NCI-H2107 treated with DMSO at 0.1 percent for 48 hours (cell line): ENCODE data around the gene SIPA1L3.

Experiments used
- DNase-seq: peaks from one replicate; lab custom pipeline; 2025; ENCODE audit not compliant: unreplicated experiment; lab: John Stamatoyannopoulos, UW

SIPA1L3 gene

DNA sequence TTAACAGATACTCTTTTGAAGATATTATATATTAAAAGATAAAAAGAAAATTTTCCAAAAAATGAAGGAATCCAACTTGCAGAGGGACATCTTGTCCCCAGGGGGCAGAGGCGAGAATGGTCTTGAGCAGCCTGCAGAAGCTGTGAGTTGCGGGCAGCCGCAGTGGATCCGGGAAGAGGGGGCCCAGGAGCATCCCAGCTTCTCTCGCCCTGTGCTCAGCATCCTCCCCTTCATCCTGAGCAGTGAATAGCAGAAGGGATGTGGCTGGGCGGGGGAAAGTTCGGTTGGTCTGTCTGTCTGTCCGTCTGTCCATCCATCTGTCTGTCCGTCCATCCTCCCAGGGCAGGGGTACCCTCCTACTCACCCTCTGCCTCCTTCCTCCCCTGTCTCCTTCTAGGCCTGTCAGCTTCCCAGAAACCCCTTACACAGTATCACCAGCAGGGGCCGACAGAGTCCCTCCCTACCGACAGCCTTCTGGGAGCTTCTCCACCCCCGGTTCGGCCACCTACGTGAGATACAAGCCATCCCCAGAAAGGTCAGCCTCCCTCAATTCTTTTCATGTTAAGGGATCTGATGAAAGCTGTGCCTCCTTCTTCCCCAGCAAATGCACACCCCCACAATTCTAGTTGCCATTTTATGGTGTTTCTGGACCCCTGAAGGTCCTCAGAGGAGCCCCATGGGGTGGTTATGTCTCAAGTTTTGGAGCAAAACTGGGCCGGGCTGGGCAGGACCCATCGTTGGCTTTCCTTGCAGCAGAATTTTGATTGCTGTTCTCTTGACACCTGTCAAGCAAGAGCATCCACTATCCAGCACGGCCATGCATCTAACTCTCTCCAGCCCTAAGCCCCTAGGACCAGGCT, 235.4 kb downstream of the SIPA1L3 start:
- no peak for DNase-seq

GRCh38 chr19:38143847-38144246, 236.8 kb downstream of the SIPA1L3 start:
- no peak for DNase-seq

GRCh38 chr19:38144667-38145066, 237.7 kb downstream of the SIPA1L3 start:
- no peak for DNase-seq

DNA sequence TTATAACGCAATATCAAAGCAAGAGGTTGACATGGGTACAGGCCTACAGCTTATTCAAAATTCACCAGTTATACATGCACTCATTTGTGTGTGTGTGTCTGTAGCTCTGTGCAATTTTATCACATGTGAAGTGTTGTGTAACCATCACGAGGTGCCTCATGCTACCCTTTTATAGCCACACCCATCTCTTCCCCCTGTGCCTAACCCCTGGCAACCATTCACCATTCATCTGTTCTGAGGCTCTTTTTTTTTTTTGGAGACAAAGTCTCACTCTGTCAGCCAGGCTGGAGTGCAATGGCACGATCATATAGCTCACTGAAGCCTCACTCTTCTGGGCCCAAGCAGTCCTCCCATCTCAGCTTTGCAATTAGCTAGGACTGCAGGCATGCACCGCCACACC, 238.6 kb downstream of the SIPA1L3 start:
- no peak for DNase-seq

- no peak for DNase-seq
Observed at GRCh38 chr19:38148337-38148736, 241.3 kb downstream of the SIPA1L3 start.

DNA sequence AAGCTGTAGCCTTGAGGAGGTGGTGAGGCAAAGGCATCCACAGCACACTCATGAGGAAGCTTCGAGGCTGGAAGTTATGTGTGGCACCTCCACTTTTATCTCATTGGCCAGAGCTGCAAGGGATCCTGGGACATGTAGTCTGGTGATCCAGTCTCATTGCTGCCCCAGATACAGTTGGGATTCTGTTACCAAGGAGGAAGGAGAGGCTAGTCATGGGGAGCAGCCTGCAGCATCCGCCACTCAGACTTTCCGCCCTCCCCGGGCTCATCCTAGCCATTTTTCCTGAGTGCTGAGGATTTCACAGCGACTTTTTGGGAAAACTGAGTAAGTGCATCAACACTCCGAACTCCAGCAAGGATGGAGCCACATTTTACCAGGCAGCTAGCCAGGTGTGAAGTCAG, 242.7 kb downstream of the SIPA1L3 start:
- DNase-seq: no peak

DNA sequence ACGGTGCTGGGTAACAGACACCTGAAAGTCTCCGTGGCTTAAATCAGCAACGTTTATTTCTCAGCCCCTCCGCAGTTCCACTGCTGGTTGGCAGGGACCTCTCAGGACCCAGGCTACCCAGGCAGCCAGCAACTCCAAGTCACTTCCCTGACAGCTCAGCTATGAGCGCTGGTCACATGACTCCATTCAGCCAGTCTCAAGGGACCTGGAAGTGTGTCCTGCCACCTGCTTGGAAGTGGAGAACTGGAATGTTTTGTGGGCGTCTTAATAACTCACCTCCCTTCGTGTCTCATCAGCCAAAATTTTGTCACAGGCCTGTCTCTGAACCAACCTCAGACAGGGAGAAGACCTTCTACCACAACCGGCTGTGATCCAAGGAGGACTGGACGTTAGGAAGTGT, 244.2 kb downstream of the SIPA1L3 start:
- peak; percentile 32 for DNase-seq

- no peak for DNase-seq
Observed at GRCh38 chr19:38152461-38153379, 245.7 kb downstream of the SIPA1L3 start.

DNA sequence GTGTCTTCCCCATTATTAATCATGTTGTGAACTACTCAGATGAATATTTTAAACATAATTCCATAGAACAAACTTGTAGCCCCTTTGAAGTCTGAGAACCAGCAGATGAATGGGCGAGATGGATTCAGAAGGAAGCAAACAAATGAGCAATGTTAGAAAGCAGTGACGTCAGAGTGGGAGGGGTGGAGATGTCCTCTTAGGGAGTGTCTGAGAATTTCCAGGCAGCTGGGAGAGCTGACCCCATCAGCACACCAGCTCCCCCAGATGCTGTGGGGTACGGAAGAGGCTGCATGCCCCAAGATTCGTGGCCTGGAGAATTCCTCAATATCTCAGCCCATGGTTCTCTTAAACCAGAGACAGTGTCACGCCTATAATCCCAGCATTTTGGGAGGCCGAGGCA, 248.4 kb downstream of the SIPA1L3 start:
- no peak for DNase-seq

GRCh38 chr19:38158730-38159129, 251.7 kb downstream of the SIPA1L3 start:
- DNase-seq: no peak

DNA sequence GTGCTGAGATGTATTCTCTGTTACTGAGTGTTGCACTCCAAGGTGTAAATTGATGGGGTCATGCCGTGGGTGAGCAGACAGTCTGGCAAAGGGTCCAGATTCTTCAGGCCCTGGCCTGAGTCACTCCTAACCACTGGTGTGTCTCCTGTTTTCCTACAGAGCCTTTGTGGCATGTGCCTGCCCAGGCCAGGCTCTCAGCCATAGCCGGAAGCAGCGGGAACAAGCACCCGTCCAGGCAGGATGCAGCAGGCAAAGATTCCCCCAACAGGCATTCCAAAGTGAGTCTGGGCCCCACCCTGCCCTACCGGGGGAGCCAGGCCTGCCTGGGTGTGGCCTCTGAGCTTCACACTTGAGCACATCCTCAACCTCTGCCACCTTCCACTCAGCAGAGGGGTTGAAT, 255.1 kb downstream of the SIPA1L3 start:
- no peak for DNase-seq

DNA sequence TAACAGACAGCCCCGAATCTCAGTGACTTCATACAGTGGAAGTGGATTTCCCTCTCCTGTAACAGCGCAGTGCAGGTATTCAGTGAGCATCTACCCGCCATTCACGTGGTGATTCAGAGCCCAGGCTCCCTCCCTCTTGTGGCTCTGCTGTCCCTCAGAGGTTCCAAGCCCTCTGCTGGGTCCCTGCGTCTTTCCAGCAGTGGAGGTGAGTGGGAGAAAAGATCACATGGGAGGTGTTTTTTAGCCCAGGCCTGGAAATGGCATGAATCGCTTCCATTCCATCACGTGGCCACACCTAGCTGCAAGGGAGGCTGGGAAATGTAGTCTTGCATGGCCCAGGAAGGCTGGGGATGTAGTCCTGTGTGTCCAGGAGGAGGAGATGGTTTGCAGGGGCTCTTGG, 255.6 kb downstream of the SIPA1L3 start:
- no peak for DNase-seq

DNA sequence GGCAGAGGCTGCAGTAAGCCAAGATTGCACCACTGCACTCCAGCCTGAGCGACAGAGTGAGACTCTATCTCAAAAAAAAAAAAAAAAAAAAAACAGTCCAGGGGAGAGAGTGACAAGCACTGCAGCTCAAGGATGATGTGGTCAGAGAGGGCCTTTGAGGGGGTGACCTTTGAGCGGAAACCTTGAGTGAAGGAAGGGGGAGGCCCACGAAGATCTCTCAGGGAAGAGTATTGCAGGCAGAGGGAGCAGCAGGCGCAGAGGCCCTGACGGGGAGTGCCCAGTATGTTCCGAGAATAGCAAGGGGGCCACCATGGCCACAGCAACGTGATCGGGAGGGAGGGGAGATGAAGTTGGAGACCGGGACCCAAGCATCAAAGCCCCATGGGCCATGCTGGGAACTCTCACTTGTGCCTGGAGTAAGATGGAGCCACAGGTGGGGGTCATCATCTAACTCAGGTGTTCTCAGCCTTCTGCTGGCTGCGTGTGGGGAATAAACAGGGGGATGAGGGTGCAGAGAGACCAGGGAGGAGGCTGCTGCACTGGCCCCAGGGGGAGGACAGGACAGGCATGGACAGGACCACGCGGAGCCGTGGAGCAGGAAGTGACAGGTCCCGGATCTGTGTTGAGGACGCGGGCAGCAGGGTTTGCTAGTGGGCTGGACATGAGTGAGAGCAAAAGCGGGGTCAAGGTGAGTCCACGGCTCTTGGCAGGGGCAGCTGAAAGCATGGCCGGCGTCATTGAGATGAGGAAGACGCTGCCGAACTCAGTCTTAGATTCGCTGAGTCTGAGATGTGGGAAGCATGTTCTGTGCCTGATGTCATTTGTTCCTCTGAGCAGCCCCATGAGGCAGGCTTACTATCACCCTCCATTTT, 256.6 kb downstream of the SIPA1L3 start:
- no peak for DNase-seq

DNA sequence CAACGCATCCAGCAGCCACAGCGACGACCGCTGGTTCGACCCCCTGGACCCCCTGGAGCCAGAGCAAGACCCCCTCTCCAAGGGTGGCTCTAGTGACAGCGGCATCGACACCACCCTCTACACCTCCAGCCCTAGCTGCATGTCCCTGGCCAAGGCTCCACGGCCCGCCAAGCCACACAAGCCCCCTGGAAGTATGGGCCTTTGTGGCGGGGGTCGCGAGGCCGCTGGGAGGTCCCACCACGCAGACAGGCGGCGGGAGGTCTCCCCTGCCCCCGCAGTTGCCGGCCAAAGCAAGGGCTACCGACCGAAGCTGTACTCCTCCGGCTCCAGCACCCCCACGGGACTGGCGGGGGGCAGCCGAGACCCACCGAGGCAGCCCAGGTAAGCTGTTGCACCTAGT, 257.5 kb downstream of the SIPA1L3 start:
- DNase-seq: no peak

DNA sequence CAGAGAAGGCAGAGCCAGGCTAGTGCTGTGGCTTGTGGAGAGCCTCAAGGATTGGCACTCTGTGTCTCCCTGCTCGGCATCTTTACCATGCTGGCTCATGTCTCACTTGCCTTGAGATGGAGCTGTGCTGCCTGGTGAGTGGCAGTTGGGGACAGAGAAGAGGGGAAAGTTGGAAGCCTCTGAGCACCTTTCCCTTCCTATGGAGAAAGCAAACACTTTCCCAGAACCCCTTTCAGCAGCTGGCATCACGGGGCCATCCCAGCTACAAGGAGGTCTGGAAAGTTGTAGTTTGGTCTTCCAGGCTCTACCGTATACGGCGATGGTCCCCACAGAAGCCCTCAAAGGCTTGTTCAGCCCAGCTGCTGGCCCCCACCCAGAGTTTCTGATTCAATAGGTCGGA, 258.3 kb downstream of the SIPA1L3 start:
- DNase-seq: no peak

GRCh38 chr19:38168637-38169036, 261.6 kb downstream of the SIPA1L3 start:
- DNase-seq: no peak

DNA sequence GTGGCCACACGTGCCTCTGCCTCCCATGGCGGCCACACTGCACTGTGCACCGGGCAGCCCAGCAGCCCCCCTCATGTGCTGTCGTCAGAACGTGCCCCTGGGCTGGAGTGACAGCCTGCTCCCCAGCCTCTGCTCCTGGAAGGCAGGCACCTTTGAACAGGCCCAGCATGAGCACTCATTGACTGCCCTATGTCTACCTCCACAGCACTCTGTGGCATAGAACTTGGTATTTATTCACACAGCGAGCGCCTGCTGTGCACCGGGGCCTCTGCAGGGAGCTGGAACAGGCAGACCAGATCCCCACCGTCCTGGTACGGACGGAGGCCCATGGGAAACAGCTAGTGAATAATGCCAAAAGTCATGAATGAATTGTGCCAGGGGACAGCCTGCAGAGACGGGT, 263.3 kb downstream of the SIPA1L3 start:
- no peak for DNase-seq

GRCh38 chr19:38172001-38172400, 265.0 kb downstream of the SIPA1L3 start:
- DNase-seq: no peak

DNA sequence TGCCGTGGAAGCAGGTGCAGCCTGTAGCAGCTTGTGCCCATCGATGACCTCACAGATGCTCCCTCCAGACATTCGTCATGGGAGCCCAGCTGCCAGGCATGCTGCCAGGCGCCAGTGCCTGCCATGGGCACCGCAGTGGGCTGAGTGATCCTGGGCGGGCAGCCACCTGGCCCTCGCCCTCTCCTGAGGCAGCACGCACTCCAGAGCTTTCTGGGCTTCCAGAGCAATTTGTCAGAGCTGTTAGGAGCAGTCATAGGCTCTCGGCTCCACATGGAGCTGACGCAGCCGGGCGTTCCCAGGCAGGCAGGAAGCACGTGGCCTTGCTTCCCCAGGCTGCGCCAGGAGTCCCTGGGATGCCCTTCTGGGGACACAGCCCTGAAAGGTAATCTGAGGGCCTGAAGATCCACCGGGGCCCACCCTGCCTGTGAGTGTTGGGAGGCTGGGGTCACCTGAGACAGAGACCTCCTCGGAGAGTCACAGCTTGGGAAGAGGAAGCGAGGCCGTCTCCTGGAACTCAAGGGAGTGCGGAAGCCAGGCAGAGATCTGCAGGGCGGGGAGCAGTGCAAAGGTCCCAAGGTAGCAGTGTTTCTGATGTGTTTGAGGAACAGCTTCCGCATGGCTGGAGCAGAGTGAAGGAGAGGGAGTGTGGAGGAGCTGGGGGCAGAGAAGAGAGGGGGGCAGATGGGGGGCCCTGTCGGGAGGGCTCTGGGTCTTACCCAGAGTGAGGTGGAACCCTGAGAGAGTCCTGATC, 266.5 kb downstream of the SIPA1L3 start:
- peak; percentile 43 for DNase-seq

- no peak for DNase-seq
Observed at GRCh38 chr19:38175422-38175821, 268.4 kb downstream of the SIPA1L3 start.
